ENCODE measurements around the gene MYO5B.

MYO5B gene

GRCh38 chr18:50006470-50007046 is 188.4 kb downstream of the MYO5B start:
- no peak for DNase-seq

- no peak for DNase-seq
Measured at GRCh38 chr18:50004013-50004412, 190.9 kb downstream of the MYO5B start.

GRCh38 chr18:50002781-50003180 is 192.2 kb downstream of the MYO5B start:
- DNase-seq: no peak

- DNase-seq: no peak
Measured at GRCh38 chr18:50000227-50000626, 194.7 kb downstream of the MYO5B start.

- DNase-seq: no peak
Measured at GRCh38 chr18:49999128-49999527, 195.8 kb downstream of the MYO5B start.

GRCh38 chr18:49997558-49997957 is 197.4 kb downstream of the MYO5B start:
- no peak for DNase-seq

GRCh38 chr18:49994410-49994809 is 200.5 kb downstream of the MYO5B start:
- no peak for DNase-seq

- no peak for DNase-seq
Measured at GRCh38 chr18:49993299-49993698, 201.6 kb downstream of the MYO5B start.

GRCh38 chr18:49988733-49989132 is 206.2 kb downstream of the MYO5B start:
- no peak for DNase-seq

GRCh38 chr18:49988101-49988500 is 206.8 kb downstream of the MYO5B start:
- no peak for DNase-seq

GRCh38 chr18:49985236-49985635 is 209.7 kb downstream of the MYO5B start:
- no peak for DNase-seq

GRCh38 chr18:49980896-49981295 is 214.1 kb downstream of the MYO5B start:
- no peak for DNase-seq

GRCh38 chr18:49976795-49977560 is 218.0 kb downstream of the MYO5B start:
- no peak for DNase-seq

GRCh38 chr18:49976001-49976400 is 218.9 kb downstream of the MYO5B start:
- DNase-seq: no peak

GRCh38 chr18:49974079-49974478 is 220.9 kb downstream of the MYO5B start:
- DNase-seq: no peak

GRCh38 chr18:49973592-49973991 is 221.4 kb downstream of the MYO5B start:
- DNase-seq: no peak

- DNase-seq: no peak
Measured at GRCh38 chr18:49972535-49972934, 222.4 kb downstream of the MYO5B start.

GRCh38 chr18:49971462-49971861 is 223.5 kb downstream of the MYO5B start:
- no peak for DNase-seq

GRCh38 chr18:49970319-49970718 is 224.6 kb downstream of the MYO5B start:
- DNase-seq: no peak

GRCh38 chr18:49968644-49969309 is 226.2 kb downstream of the MYO5B start:
- DNase-seq: no peak

- no peak for DNase-seq
Measured at GRCh38 chr18:49967636-49968313, 227.2 kb downstream of the MYO5B start.

GRCh38 chr18:49967171-49967570 is 227.8 kb downstream of the MYO5B start:
- no peak for DNase-seq

GRCh38 chr18:49966090-49966489 is 228.9 kb downstream of the MYO5B start:
- DNase-seq: no peak

GRCh38 chr18:49963217-49963616 is 231.7 kb downstream of the MYO5B start:
- DNase-seq: no peak

All from activated effector memory CD4-positive, alpha-beta T cell treated with anti-CD3 and anti-CD28 coated beads, Interleukin-2, amount 50 U/mL, for 16 hours (primary cell).